ENCODE measurements around the gene ANKDD1B. TPM values are rescaled to one million over a fixed set of nuclear protein-coding genes. Genes with fewer than 3 reads are reported as not detected.

The ANKDD1B gene
- total and polyA plus RNA-seq, 2 experiments from 2014 or later = 0.40 to 0.73 TPM

DNA sequence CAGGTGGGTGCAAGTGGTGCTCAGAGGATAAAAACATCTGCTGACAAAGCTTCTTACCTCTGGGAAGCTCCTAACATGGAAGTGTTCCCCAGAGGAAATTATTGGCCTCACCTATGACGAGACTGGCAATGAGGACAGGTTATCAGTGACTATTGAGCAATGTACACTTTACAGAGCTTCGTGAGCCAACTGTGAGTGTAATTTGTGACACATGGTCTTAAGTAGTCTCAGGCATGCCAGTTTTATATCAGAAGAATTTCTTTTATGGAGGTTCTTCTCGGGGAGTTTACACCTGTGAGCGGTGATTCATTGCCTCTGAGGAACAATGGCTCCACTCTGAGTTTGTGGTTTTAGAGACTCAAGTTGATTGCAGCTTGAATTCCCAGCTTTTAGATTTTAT, 11.3 kb downstream of the ANKDD1B start:
- H3K27me3 ChIP-seq (ENCODE audit: insufficient read depth) = no peaks in the 10 kb centered on the region
- H3K4me1 Mint-ChIP-seq = no peaks in the 10 kb centered on the region
- H3K4me2 ChIP-seq = no peak overlapping the region
- TF ChIP-seq EZH2 (IDR thresholded peaks at IDR 0.05; ENCODE audit: low read depth, unreplicated experiment) (no peak), POLR2AphosphoS5 (IDR thresholded peaks at IDR 0.05; ENCODE audit: low read depth) (no peak), EZH2phosphoT487 (IDR thresholded peaks at IDR 0.05; ENCODE audit: unreplicated experiment) (no peak)
- TF ChIP-seq, protein P1, sequence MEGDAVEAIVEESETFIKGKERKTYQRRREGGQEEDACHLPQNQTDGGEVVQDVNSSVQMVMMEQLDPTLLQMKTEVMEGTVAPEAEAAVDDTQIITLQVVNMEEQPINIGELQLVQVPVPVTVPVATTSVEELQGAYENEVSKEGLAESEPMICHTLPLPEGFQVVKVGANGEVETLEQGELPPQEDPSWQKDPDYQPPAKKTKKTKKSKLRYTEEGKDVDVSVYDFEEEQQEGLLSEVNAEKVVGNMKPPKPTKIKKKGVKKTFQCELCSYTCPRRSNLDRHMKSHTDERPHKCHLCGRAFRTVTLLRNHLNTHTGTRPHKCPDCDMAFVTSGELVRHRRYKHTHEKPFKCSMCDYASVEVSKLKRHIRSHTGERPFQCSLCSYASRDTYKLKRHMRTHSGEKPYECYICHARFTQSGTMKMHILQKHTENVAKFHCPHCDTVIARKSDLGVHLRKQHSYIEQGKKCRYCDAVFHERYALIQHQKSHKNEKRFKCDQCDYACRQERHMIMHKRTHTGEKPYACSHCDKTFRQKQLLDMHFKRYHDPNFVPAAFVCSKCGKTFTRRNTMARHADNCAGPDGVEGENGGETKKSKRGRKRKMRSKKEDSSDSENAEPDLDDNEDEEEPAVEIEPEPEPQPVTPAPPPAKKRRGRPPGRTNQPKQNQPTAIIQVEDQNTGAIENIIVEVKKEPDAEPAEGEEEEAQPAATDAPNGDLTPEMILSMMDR (conservative IDR thresholded peaks at IDR 0.05; ENCODE audit: low read depth in 2 of 2) = no peak
- peaks cover 3% of the 10 kb centered on the region for H3K27me3 Mint-ChIP-seq (ENCODE audit: insufficient read depth, low read depth, poor library complexity)
- ATAC-seq (no peak), DNase-seq (ENCODE audit: low spot score) (no peak)
- H3K36me3 Mint-ChIP-seq (ENCODE audit: low read depth) = no peaks in the 10 kb centered on the region
- no peaks in the 10 kb centered on the region for H3K9me2 ChIP-seq (ENCODE audit: insufficient read depth)
- no peaks in the 10 kb centered on the region for H3K36me3 ChIP-seq (ENCODE audit: insufficient read depth)
- H3F3A ChIP-seq (replicated peaks; ENCODE audit: low read depth) = no peaks in the 10 kb centered on the region
- H3K4me3 Mint-ChIP-seq = no peak overlapping the region
- no peaks in the 10 kb centered on the region; the same call in 1 of the 2 replicates for H3K4me1 ChIP-seq (ENCODE audit: insufficient read depth)
- no peak overlapping the region for H2AFZ ChIP-seq
- H3K79me2 ChIP-seq (replicated peaks; ENCODE audit: insufficient read depth) = no peaks in the 10 kb centered on the region
- no peaks in the 10 kb centered on the region for H4K20me1 ChIP-seq (replicated peaks; ENCODE audit: insufficient read depth)
- no peak overlapping the region for H3K4me3 ChIP-seq
- H3K27ac ChIP-seq (ENCODE audit: low read depth) = no peak overlapping the region
- no peaks in the 10 kb centered on the region for H3K9me3 Mint-ChIP-seq
- H3K27ac Mint-ChIP-seq = no peak overlapping the region

DNA sequence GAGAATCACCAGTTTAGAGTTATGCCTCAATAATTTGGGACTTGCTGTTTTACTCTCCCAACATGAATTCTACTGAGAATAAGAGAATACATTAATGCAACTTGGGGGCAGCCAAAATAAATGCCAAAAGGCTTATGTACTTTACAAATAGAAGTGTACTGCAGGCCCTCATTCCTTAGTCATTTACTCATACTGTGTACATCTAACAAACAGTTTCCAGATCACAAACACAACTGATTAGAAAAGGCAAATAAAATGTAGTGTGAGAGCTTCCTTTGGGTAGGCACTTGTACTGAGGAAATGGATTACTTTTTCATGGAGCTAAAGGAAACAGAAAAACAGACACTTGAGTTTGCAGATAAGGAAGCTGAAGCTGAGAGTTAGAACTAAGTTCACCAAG, 12.6 kb downstream of the ANKDD1B start:
- Histone ChIP-seq H3K9me2 (ENCODE audit: insufficient read depth) (no peaks in the 10 kb centered on the region), H3K4me1 (ENCODE audit: insufficient read depth) (no peaks in the 10 kb centered on the region; the same call in 1 of the 2 replicates), H3K79me2 (replicated peaks; ENCODE audit: insufficient read depth) (no peaks in the 10 kb centered on the region), H3K27ac (ENCODE audit: low read depth) (no peak overlapping the region), H3F3A (replicated peaks; ENCODE audit: low read depth) (no peaks in the 10 kb centered on the region), H3K4me3 (no peak overlapping the region), H4K20me1 (replicated peaks; ENCODE audit: insufficient read depth) (no peaks in the 10 kb centered on the region), H2AFZ (no peak overlapping the region), H3K4me2 (no peak overlapping the region), H3K36me3 (ENCODE audit: insufficient read depth) (no peaks in the 10 kb centered on the region), H3K27me3 (ENCODE audit: insufficient read depth) (no peaks in the 10 kb centered on the region)
- ATAC-seq (no peak), DNase-seq (ENCODE audit: low spot score) (no peak)
- H3K4me3 Mint-ChIP-seq = no peak overlapping the region
- H3K27me3 Mint-ChIP-seq (ENCODE audit: insufficient read depth, low read depth, poor library complexity) = peaks cover 1% of the 10 kb centered on the region
- no peaks in the 10 kb centered on the region for H3K9me3 Mint-ChIP-seq
- H3K27ac Mint-ChIP-seq = no peak overlapping the region
- no peaks in the 10 kb centered on the region for H3K4me1 Mint-ChIP-seq
- H3K36me3 Mint-ChIP-seq (ENCODE audit: low read depth) = no peaks in the 10 kb centered on the region
- TF ChIP-seq, protein P1 (conservative IDR thresholded peaks at IDR 0.05; ENCODE audit: low read depth in 2 of 2) = no peak
- no peak for TF ChIP-seq JUNB (IDR thresholded peaks at IDR 0.05; ENCODE audit: unreplicated experiment)
- no peak for TF ChIP-seq EZH2 (IDR thresholded peaks at IDR 0.05; ENCODE audit: low read depth, unreplicated experiment)
- TF ChIP-seq, protein P2, sequence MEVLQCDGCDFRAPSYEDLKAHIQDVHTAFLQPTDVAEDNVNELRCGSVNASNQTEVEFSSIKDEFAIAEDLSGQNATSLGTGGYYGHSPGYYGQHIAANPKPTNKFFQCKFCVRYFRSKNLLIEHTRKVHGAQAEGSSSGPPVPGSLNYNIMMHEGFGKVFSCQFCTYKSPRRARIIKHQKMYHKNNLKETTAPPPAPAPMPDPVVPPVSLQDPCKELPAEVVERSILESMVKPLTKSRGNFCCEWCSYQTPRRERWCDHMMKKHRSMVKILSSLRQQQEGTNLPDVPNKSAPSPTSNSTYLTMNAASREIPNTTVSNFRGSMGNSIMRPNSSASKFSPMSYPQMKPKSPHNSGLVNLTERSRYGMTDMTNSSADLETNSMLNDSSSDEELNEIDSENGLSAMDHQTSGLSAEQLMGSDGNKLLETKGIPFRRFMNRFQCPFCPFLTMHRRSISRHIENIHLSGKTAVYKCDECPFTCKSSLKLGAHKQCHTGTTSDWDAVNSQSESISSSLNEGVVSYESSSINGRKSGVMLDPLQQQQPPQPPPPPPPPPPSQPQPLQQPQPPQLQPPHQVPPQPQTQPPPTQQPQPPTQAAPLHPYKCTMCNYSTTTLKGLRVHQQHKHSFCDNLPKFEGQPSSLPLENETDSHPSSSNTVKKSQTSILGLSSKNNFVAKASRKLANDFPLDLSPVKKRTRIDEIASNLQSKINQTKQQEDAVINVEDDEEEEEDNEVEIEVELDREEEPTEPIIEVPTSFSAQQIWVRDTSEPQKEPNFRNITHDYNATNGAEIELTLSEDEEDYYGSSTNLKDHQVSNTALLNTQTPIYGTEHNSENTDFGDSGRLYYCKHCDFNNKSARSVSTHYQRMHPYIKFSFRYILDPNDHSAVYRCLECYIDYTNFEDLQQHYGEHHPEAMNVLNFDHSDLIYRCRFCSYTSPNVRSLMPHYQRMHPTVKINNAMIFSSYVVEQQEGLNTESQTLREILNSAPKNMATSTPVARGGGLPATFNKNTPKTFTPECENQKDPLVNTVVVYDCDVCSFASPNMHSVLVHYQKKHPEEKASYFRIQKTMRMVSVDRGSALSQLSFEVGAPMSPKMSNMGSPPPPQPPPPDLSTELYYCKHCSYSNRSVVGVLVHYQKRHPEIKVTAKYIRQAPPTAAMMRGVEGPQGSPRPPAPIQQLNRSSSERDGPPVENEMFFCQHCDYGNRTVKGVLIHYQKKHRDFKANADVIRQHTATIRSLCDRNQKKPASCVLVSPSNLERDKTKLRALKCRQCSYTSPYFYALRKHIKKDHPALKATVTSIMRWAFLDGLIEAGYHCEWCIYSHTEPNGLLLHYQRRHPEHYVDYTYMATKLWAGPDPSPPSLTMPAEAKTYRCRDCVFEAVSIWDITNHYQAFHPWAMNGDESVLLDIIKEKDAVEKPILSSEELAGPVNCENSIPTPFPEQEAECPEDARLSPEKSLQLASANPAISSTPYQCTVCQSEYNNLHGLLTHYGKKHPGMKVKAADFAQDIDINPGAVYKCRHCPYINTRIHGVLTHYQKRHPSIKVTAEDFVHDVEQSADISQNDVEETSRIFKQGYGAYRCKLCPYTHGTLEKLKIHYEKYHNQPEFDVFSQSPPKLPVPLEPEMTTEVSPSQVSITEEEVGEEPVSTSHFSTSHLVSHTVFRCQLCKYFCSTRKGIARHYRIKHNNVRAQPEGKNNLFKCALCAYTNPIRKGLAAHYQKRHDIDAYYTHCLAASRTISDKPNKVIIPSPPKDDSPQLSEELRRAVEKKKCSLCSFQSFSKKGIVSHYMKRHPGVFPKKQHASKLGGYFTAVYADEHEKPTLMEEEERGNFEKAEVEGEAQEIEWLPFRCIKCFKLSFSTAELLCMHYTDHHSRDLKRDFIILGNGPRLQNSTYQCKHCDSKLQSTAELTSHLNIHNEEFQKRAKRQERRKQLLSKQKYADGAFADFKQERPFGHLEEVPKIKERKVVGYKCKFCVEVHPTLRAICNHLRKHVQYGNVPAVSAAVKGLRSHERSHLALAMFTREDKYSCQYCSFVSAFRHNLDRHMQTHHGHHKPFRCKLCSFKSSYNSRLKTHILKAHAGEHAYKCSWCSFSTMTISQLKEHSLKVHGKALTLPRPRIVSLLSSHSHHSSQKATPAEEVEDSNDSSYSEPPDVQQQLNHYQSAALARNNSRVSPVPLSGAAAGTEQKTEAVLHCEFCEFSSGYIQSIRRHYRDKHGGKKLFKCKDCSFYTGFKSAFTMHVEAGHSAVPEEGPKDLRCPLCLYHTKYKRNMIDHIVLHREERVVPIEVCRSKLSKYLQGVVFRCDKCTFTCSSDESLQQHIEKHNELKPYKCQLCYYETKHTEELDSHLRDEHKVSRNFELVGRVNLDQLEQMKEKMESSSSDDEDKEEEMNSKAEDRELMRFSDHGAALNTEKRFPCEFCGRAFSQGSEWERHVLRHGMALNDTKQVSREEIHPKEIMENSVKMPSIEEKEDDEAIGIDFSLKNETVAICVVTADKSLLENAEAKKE (CRISPR knock-in tag; IDR thresholded peaks at IDR 0.05) = no peak
- no peak for TF ChIP-seq NANOG (IDR thresholded peaks at IDR 0.05; ENCODE audit: borderline replicate concordance)
- TF ChIP-seq STAT1 (IDR thresholded peaks at IDR 0.05; ENCODE audit: unreplicated experiment) = no peak
- no peak for TF ChIP-seq CREB1 (CRISPR knock-in tag; IDR thresholded peaks at IDR 0.05; ENCODE audit: low read depth)
- TF ChIP-seq, protein P3, sequence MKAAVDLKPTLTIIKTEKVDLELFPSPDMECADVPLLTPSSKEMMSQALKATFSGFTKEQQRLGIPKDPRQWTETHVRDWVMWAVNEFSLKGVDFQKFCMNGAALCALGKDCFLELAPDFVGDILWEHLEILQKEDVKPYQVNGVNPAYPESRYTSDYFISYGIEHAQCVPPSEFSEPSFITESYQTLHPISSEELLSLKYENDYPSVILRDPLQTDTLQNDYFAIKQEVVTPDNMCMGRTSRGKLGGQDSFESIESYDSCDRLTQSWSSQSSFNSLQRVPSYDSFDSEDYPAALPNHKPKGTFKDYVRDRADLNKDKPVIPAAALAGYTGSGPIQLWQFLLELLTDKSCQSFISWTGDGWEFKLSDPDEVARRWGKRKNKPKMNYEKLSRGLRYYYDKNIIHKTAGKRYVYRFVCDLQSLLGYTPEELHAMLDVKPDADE (IDR thresholded peaks at IDR 0.05) = no peak
- no peak for TF ChIP-seq ZNF114 (CRISPR knock-in tag; IDR thresholded peaks at IDR 0.05)
- no peak for TF ChIP-seq EZH2phosphoT487 (IDR thresholded peaks at IDR 0.05; ENCODE audit: unreplicated experiment)
- TF ChIP-seq POLR2AphosphoS5 (IDR thresholded peaks at IDR 0.05; ENCODE audit: low read depth) = no peak

Measured in GM23338 (cell line).